Neuronal stem cell (in vitro differentiated cells): ENCODE data around the gene XIST.
"Not testable (repeated sequence)": the region's sequence is repeated elsewhere in the genome, so short reads cannot be mapped to it uniquely, and the experiment has no call there.

Experiments used
- DNase-seq: peaks from one replicate; pipeline ENCODE4 v3.0.0-alpha.2; 2013; ENCODE audit warnings: low spot score
- H2AFZ ChIP-seq: one replicate; pipeline ENCODE4 v1.6.1; 2013; ENCODE audit warnings: mild to moderate bottlenecking, low read length, inconsistent platforms
- H2AK5ac ChIP-seq: 2 replicates; pipeline ENCODE4 v1.6.1; 2013; ENCODE audit warnings: low read depth, mild to moderate bottlenecking, inconsistent platforms, low read length, moderate library complexity, mixed read lengths
- H2BK120ac ChIP-seq: 2 replicates; pipeline ENCODE4 v1.6.1; 2013; ENCODE audit warnings: low read depth, mild to moderate bottlenecking, inconsistent platforms, low read length, moderate library complexity, mixed read lengths
- H2BK12ac ChIP-seq: one replicate; pipeline ENCODE4 v1.6.1; 2013; ENCODE audit warnings: low read length, inconsistent platforms
- H2BK15ac ChIP-seq: 2 replicates; pipeline ENCODE4 v1.6.1; 2013; ENCODE audit warnings: mild to moderate bottlenecking, low read length, inconsistent platforms, mixed read lengths
- H2BK5ac ChIP-seq: one replicate; pipeline ENCODE4 v1.6.1; 2013; ENCODE audit warnings: inconsistent platforms, mild to moderate bottlenecking, low read length, moderate library complexity
- H3K14ac ChIP-seq: one replicate; pipeline ENCODE4 v1.6.1; 2013; ENCODE audit warnings: low read length, inconsistent platforms
- H3K18ac ChIP-seq: 2 replicates; pipeline ENCODE4 v1.6.1; 2013; ENCODE audit warnings: low read length, inconsistent platforms
- H3K23ac ChIP-seq: 2 replicates; pipeline ENCODE4 v1.6.1; 2013; ENCODE audit warnings: low read depth, mild to moderate bottlenecking, mixed read lengths, low read length, inconsistent platforms; ENCODE audit not compliant: poor library complexity
- H3K27ac ChIP-seq: replicated peaks from 3 replicates; pipeline ENCODE4 v1.5.1; 2013; ENCODE audit warnings: low read length, inconsistent platforms
- H3K27me3 ChIP-seq, 3 experiments: 2 replicates each; pipeline ENCODE4 v1.6.1; 2013; ENCODE audit warnings: low read length in 3 of 3, mild to moderate bottlenecking in 2 of 3, inconsistent platforms in 1 of 3, low read depth in 1 of 3, mixed read lengths in 1 of 3, moderate library complexity in 1 of 3; ENCODE audit not compliant: control insufficient read depth in 3 of 3, insufficient read depth in 3 of 3
- H3K36me3 ChIP-seq, 2 donors: replicated peaks in 1 of 2; 2 replicates each; pipeline ENCODE4 v1.6.1; 2013; ENCODE audit warnings: low read length in 2 of 2; ENCODE audit not compliant: control insufficient read depth in 2 of 2, insufficient read depth in 2 of 2
- H3K4ac ChIP-seq: 2 replicates; pipeline ENCODE4 v1.6.1; 2013; ENCODE audit warnings: inconsistent platforms, mild to moderate bottlenecking, low read length, moderate library complexity
- H3K4me1 ChIP-seq, 2 donors: 1 replicate in 1 of 2; 2 replicates in 1 of 2; pipeline ENCODE4 v1.6.1; 2013; ENCODE audit warnings: low read length in 2 of 2, low read depth in 1 of 2; ENCODE audit not compliant: control insufficient read depth in 2 of 2, insufficient read depth in 1 of 2
- H3K4me2 ChIP-seq: one replicate; pipeline ENCODE4 v1.6.1; 2013; ENCODE audit warnings: mild to moderate bottlenecking, low read length, inconsistent platforms; ENCODE audit not compliant: insufficient read depth, poor library complexity, severe bottlenecking
- H3K4me3 ChIP-seq, 2 donors: 2 replicates each; pipeline ENCODE4 v1.5.1; 2013; ENCODE audit warnings: low read length in 2 of 2, mild to moderate bottlenecking in 2 of 2, inconsistent platforms in 1 of 2, moderate library complexity in 1 of 2
- H3K79me1 ChIP-seq: one replicate; pipeline ENCODE4 v1.6.1; 2013; ENCODE audit warnings: low read depth, mild to moderate bottlenecking, inconsistent platforms, low read length, moderate library complexity
- H3K9ac ChIP-seq: one replicate; pipeline ENCODE4 v1.6.1; 2013; ENCODE audit warnings: mild to moderate bottlenecking, low read depth, low read length, inconsistent platforms; ENCODE audit not compliant: poor library complexity
- H3K9me3 ChIP-seq, 2 donors: replicated peaks in 1 of 2; 2 replicates each; pipeline versions ENCODE3 to v1.6.1; 2013; ENCODE audit warnings: low read length in 2 of 2, mild to moderate bottlenecking in 2 of 2, inconsistent platforms in 1 of 2, low read depth in 1 of 2, mixed read lengths in 1 of 2, moderate library complexity in 1 of 2; ENCODE audit not compliant: control insufficient read depth in 2 of 2, insufficient read depth in 1 of 2
- H4K8ac ChIP-seq: one replicate; pipeline ENCODE4 v1.6.1; 2013; ENCODE audit warnings: low read depth, mild to moderate bottlenecking, inconsistent platforms, low read length, moderate library complexity
- H4K91ac ChIP-seq: one replicate; pipeline ENCODE4 v1.6.1; 2013; ENCODE audit warnings: low read length, low read depth, mild to moderate bottlenecking, inconsistent platforms; ENCODE audit not compliant: poor library complexity
- WGBS, 2 donors: extraction: QIAGEN DNeasy Blood & Tissue Kit; methylation state at CpG; one replicate each; pipeline ENCODE4 v1.1.7; 2013; ENCODE audit warnings: missing lambda C conversion rate in 2 of 2, mixed read lengths in 1 of 2; ENCODE audit not compliant: insufficient read length in 2 of 2, insufficient replicate concordance in 1 of 2; ENCODE audit errors: extremely low coverage in 2 of 2; 5-methylcytosine and 5-hydroxymethylcytosine counted together

XIST gene

GRCh38 chrX:73817393-73818199, 34.9 kb downstream of the XIST start:
- Histone ChIP-seq H3K9ac (no peak overlapping the region), H3K79me1 (no peaks in the 10 kb centered on the region), H4K91ac (no peak overlapping the region), H2AFZ (no peak overlapping the region), H2BK15ac (no peak overlapping the region), H3K14ac (no peak overlapping the region), H2AK5ac (no peak overlapping the region), H4K8ac (no peak overlapping the region), H3K18ac (no peak overlapping the region), H3K4me3 (no peak overlapping the region), H3K36me3 (peaks cover 0 to 26% of the 10 kb centered on the region in 2 donors), H3K9me3 (no peaks in the 10 kb centered on the region), H2BK12ac (no peak overlapping the region), H3K4me2 (no peak overlapping the region), H3K23ac (no peak overlapping the region), H3K27me3 (no peaks in the 10 kb centered on the region), H2BK120ac (no peak overlapping the region), H2BK5ac (no peak overlapping the region), H3K4ac (no peak overlapping the region), H3K27ac (no peak overlapping the region), H3K4me1 (no peaks in the 10 kb centered on the region)
- no CpG with 5 or more reads among the region's 6 CpGs for WGBS, 2 donors
- no peak for DNase-seq

DNA sequence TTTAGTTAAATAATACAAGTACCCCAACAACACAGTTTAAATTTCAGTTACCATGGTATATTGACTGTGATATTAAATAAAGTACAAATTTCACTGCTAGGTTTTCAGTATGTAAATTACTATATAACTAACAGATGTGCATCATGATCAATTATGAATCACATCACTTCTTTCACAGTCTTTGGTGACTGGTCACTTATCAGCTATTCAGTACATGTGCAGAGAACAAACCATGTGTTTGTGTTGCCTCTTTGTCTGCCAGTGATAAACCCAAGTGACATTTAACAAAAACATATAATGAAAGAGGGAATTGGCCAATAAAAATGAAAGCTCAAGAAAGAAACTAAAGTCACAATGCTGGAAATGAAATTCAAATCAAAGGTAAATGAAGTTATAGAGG, 40.3 kb downstream of the XIST start:
- DNase-seq: no peak
- Histone ChIP-seq H3K36me3 (no peaks in the 10 kb centered on the region), H3K4me3 (no peak overlapping the region), H3K18ac (no peak overlapping the region), H3K4me2 (no peak overlapping the region), H2AK5ac (no peak overlapping the region), H3K4ac (no peak overlapping the region), H4K8ac (no peak overlapping the region), H3K27ac (no peak overlapping the region), H3K23ac (no peak overlapping the region), H2BK5ac (no peak overlapping the region), H2BK15ac (no peak overlapping the region), H4K91ac (no peak overlapping the region), H3K27me3 (no peaks in the 10 kb centered on the region), H3K9ac (no peak overlapping the region), H3K79me1 (no peaks in the 10 kb centered on the region), H3K9me3 (no peaks in the 10 kb centered on the region), H3K4me1 (no peaks in the 10 kb centered on the region), H2BK12ac (no peak overlapping the region), H3K14ac (no peak overlapping the region), H2AFZ (no peak overlapping the region), H2BK120ac (no peak overlapping the region)

DNA sequence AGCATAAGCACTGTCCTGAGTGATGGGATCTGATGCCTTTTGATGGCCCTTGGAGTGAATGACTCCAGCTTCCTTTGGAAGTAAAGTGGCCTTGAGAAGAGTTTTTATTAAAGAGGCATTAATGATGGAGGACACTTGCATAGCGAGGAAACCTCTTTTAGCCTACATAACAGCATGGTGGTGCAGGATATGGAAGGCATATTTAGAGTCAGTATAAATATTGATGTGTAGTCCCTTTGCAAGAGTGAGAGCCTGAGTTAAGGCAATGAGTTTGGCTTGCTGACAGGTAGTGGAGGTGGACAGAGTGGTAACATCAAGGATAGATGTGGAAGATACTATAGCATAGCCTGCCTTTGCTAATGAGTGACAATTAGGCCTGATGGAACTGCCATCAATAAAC, 48.4 kb downstream of the XIST start:
- not testable (repeated sequence) for H2BK5ac ChIP-seq, H2AK5ac ChIP-seq, H2BK12ac ChIP-seq, H3K9me3 ChIP-seq, H3K14ac ChIP-seq, H4K8ac ChIP-seq, H2BK15ac ChIP-seq, H3K23ac ChIP-seq, H2AFZ ChIP-seq, H4K91ac ChIP-seq, H3K36me3 ChIP-seq, H3K27me3 ChIP-seq, H3K79me1 ChIP-seq, H3K4me3 ChIP-seq, H3K27ac ChIP-seq, H3K9ac ChIP-seq, H3K4me1 ChIP-seq, H3K4ac ChIP-seq, H2BK120ac ChIP-seq, H3K18ac ChIP-seq, DNase-seq, H3K4me2 ChIP-seq
- no CpG with 5 or more reads among the region's 1 CpG for WGBS, 2 donors

DNA sequence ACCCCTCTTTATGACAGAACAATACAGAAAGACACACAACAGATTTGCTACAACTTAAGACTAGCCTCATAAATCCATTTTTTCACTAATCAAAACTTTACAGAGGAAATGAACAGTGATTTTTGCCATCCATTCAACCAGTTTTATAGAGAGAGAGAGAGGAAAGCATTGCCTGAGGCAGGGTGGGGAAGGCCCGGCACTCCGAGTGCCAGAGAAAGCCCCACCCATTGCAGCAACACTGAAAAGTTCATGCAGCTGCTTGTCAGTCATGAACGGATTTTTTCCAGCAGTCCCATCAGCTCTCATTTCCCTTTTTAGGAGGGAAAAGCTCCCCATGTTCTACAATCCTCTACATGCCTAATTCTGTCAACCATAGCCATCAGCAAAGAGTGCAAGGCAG, 52.6 kb downstream of the XIST start:
- Histone ChIP-seq H2BK12ac (no peak overlapping the region), H2AFZ (no peak overlapping the region), H3K4me1 (no peaks in the 10 kb centered on the region), H3K36me3 (no peaks in the 10 kb centered on the region), H3K18ac (no peak overlapping the region), H3K4me2 (no peak overlapping the region), H4K8ac (no peak overlapping the region), H3K23ac (no peak overlapping the region), H2BK15ac (no peak overlapping the region), H3K9ac (no peak overlapping the region), H3K27me3 (no peaks in the 10 kb centered on the region), H2BK120ac (no peak overlapping the region), H2AK5ac (no peak overlapping the region), H3K4me3 (no peak overlapping the region), H3K14ac (no peak overlapping the region), H3K79me1 (no peaks in the 10 kb centered on the region), H3K9me3 (no peaks in the 10 kb centered on the region), H3K4ac (no peak overlapping the region), H2BK5ac (no peak overlapping the region), H4K91ac (no peak overlapping the region), H3K27ac (no peak overlapping the region)
- WGBS, 2 donors: no CpG with 5 or more reads among the region's 3 CpGs
- DNase-seq: no peak
